Renal cortex interstitium (tissue), 11 donors: ENCODE data around the gene SMAD2. TPM values are rescaled to one million over a fixed set of nuclear protein-coding genes. Genes with fewer than 3 reads are reported as not detected.

ENCODE experiments used
- DNase-seq, 11 donors: peaks; one replicate each; pipeline ENCODE4 v3.0.0-alpha.2; 2013; ENCODE audit warnings: low read depth in 9 of 11, low spot score in 4 of 11; ENCODE audit errors: extremely low read depth in 1 of 11
- polyA plus RNA-seq, 3 donors: library from polyadenylated mRNA; unstranded; fragments of 120-200 nt; gene quantifications; one replicate each; pipeline ENCODE4 v1.2.1, GENCODE V29; 2013; ENCODE audit not compliant: insufficient read length in 3 of 3

The SMAD2 gene
- polyA plus RNA-seq, 3 donors, result 85.4 to 94.3 (median 89.3) TPM

- no peak for DNase-seq
Measured at GRCh38 chr18:47944972-47945852, 14.8 kb upstream of the SMAD2 start.

GRCh38 chr18:47936952-47937351 lies 6.5 kb upstream of the SMAD2 start:
- no peak for DNase-seq

- DNase-seq, result no peak
Measured at GRCh38 chr18:47935321-47936055, 5.0 kb upstream of the SMAD2 start.

- no peak for DNase-seq
Measured at GRCh38 chr18:47932603-47933002, 2.1 kb upstream of the SMAD2 start.

GRCh38 chr18:47932190-47932589 lies 1.7 kb upstream of the SMAD2 start:
- no peak for DNase-seq

- DNase-seq, result peak in 8 of 11 donors; percentile 17 to 27 (median 23)
Measured at GRCh38 chr18:47931718-47932103, 1.3 kb upstream of the SMAD2 start.

GRCh38 chr18:47930931-47931717 lies 665 bp upstream of the SMAD2 start:
- DNase-seq, result peak; percentile 83 to 96 (median 93)

- peak in 4 of 11 donors; percentile 32 to 42 (median 35) for DNase-seq
Measured at GRCh38 chr18:47929681-47930198, 719 bp downstream of the SMAD2 start.

GRCh38 chr18:47928466-47928865 lies 2.0 kb downstream of the SMAD2 start:
- DNase-seq, result no peak

GRCh38 chr18:47926101-47926850 lies 4.2 kb downstream of the SMAD2 start:
- no peak for DNase-seq

GRCh38 chr18:47919916-47920315 lies 10.5 kb downstream of the SMAD2 start:
- DNase-seq, result no peak

GRCh38 chr18:47917923-47918610 lies 12.4 kb downstream of the SMAD2 start:
- no peak for DNase-seq

GRCh38 chr18:47915930-47916329 lies 14.5 kb downstream of the SMAD2 start:
- DNase-seq, result no peak

GRCh38 chr18:47915229-47915628 lies 15.2 kb downstream of the SMAD2 start:
- DNase-seq, result no peak

- DNase-seq, result no peak
Measured at GRCh38 chr18:47912794-47913585, 17.5 kb downstream of the SMAD2 start.

- DNase-seq, result no peak
Measured at GRCh38 chr18:47912343-47912742, 18.1 kb downstream of the SMAD2 start.

GRCh38 chr18:47911877-47912276 lies 18.6 kb downstream of the SMAD2 start:
- DNase-seq, result no peak
